Measurements from ENCODE around the gene GCH1.

GCH1 gene

GRCh38 chr14:54944737-54945391 lies 42.2 kb upstream of the GCH1 start:
- peaks cover 68% of the 10 kb centered on the region for H3K36me3 ChIP-seq (ENCODE audit: insufficient read depth, low read length)
- H3K27me3 ChIP-seq (ENCODE audit: insufficient read depth, low read length): no peaks in the 10 kb centered on the region

GRCh38 chr14:54942913-54943312 lies 40.3 kb upstream of the GCH1 start:
- Histone ChIP-seq H3K27me3 (ENCODE audit: insufficient read depth, low read length) (no peaks in the 10 kb centered on the region), H4K20me1 (ENCODE audit: insufficient read depth, low read length) (no peaks in the 10 kb centered on the region), H3K4me1 (ENCODE audit: insufficient read depth, low read length, severe bottlenecking) (no peaks in the 10 kb centered on the region), H3K9ac (ENCODE audit: low read length) (no peak overlapping the region), H3K9me2 (ENCODE audit: low read depth, low read length) (no peaks in the 10 kb centered on the region), H3K27ac (ENCODE audit: low read depth, low read length, poor library complexity, severe bottlenecking) (no peak overlapping the region), H3K4me3 (ENCODE audit: low read depth, low read length, poor library complexity, severe bottlenecking) (no peak overlapping the region), H3K9me3 (ENCODE audit: low read length) (no peaks in the 10 kb centered on the region), H3K4me2 (ENCODE audit: low read length) (no peak overlapping the region), H3K36me3 (ENCODE audit: insufficient read depth, low read length) (peaks cover 63% of the 10 kb centered on the region), H3F3A (ENCODE audit: insufficient read depth, low read length) (no peaks in the 10 kb centered on the region), H3K79me2 (ENCODE audit: insufficient read depth, low read length) (no peaks in the 10 kb centered on the region), H2AFZ (ENCODE audit: low read length) (no peak overlapping the region)
- no peak for TF ChIP-seq EZH2 (IDR thresholded peaks at IDR 0.05; ENCODE audit: borderline replicate concordance, low read length)

More at GRCh38 chr14:54944737-54945391, 42.2 kb upstream of the GCH1 start:
- Histone ChIP-seq H3F3A (ENCODE audit: insufficient read depth, low read length) (no peaks in the 10 kb centered on the region), H2AFZ (ENCODE audit: low read length) (no peak overlapping the region), H3K79me2 (ENCODE audit: insufficient read depth, low read length) (no peaks in the 10 kb centered on the region), H3K27ac (ENCODE audit: low read depth, low read length, poor library complexity, severe bottlenecking) (no peak overlapping the region), H4K20me1 (ENCODE audit: insufficient read depth, low read length) (no peaks in the 10 kb centered on the region), H3K4me2 (ENCODE audit: low read length) (no peak overlapping the region), H3K9me2 (ENCODE audit: low read depth, low read length) (no peaks in the 10 kb centered on the region), H3K4me3 (ENCODE audit: low read depth, low read length, poor library complexity, severe bottlenecking) (no peak overlapping the region), H3K9me3 (ENCODE audit: low read length) (no peaks in the 10 kb centered on the region), H3K4me1 (ENCODE audit: insufficient read depth, low read length, severe bottlenecking) (no peaks in the 10 kb centered on the region), H3K9ac (ENCODE audit: low read length) (no peak overlapping the region)
- TF ChIP-seq, protein P1, sequence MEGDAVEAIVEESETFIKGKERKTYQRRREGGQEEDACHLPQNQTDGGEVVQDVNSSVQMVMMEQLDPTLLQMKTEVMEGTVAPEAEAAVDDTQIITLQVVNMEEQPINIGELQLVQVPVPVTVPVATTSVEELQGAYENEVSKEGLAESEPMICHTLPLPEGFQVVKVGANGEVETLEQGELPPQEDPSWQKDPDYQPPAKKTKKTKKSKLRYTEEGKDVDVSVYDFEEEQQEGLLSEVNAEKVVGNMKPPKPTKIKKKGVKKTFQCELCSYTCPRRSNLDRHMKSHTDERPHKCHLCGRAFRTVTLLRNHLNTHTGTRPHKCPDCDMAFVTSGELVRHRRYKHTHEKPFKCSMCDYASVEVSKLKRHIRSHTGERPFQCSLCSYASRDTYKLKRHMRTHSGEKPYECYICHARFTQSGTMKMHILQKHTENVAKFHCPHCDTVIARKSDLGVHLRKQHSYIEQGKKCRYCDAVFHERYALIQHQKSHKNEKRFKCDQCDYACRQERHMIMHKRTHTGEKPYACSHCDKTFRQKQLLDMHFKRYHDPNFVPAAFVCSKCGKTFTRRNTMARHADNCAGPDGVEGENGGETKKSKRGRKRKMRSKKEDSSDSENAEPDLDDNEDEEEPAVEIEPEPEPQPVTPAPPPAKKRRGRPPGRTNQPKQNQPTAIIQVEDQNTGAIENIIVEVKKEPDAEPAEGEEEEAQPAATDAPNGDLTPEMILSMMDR (IDR thresholded peaks at IDR 0.05; ENCODE audit: low read length): no peak
- no peak for TF ChIP-seq EZH2 (IDR thresholded peaks at IDR 0.05; ENCODE audit: borderline replicate concordance, low read length)

DNA sequence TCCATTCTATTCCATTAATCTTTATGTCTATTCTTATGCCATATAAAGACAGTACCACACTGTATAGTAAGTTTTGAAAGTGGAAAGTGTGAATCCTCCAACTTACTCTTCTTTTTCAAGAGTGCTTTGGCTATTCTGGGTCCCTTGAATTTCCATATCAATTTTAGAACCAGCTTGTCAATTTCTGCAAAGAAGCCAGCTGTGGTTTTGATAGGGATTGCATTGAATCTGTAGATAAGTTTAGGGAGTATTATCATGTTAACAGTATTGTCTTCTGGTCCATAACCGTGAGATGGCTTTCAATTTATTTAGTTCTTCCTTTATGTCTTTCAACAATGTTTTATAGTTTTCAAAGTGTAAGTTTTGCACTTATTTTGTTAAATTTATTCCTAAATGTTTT lies 34.2 kb upstream of the GCH1 start:
- no peaks in the 10 kb centered on the region for H3K9me2 ChIP-seq (ENCODE audit: low read depth, low read length)
- no peak for TF ChIP-seq EZH2 (IDR thresholded peaks at IDR 0.05; ENCODE audit: borderline replicate concordance, low read length)
- TF ChIP-seq, protein P1 (IDR thresholded peaks at IDR 0.05; ENCODE audit: low read length): no peak
- no peaks in the 10 kb centered on the region for H3K4me1 ChIP-seq (ENCODE audit: insufficient read depth, low read length, severe bottlenecking)

DNA sequence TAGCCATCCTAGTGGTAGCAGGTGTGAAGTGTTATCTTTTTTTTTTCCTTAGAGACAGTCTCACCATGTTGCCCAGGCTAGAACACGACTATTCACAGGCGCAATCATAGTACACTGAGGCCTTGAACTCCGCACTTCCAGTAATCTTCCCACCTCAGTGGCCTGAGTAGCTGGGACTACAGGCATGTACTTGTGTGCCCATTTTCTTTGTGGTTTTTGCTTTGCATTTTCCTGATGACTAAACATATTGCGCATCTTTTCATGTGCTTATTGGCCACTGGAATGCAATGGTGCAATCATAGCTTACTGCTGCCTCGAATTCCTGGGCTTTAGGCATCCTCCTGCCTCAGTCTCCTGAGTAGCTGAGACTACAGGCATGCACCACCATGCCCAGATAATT lies 33.3 kb upstream of the GCH1 start:
- Histone ChIP-seq H3K27ac (ENCODE audit: low read depth, low read length, poor library complexity, severe bottlenecking) (no peak overlapping the region), H3F3A (ENCODE audit: insufficient read depth, low read length) (no peaks in the 10 kb centered on the region), H3K27me3 (ENCODE audit: insufficient read depth, low read length) (no peaks in the 10 kb centered on the region), H3K4me3 (ENCODE audit: low read depth, low read length, poor library complexity, severe bottlenecking) (no peak overlapping the region), H2AFZ (ENCODE audit: low read length) (no peak overlapping the region), H3K4me1 (ENCODE audit: insufficient read depth, low read length, severe bottlenecking) (no peaks in the 10 kb centered on the region), H3K9me2 (ENCODE audit: low read depth, low read length) (no peaks in the 10 kb centered on the region), H3K36me3 (ENCODE audit: insufficient read depth, low read length) (peaks cover 24% of the 10 kb centered on the region), H3K9me3 (ENCODE audit: low read length) (no peaks in the 10 kb centered on the region), H3K9ac (ENCODE audit: low read length) (no peak overlapping the region), H3K79me2 (ENCODE audit: insufficient read depth, low read length) (no peaks in the 10 kb centered on the region), H3K4me2 (ENCODE audit: low read length) (no peak overlapping the region), H4K20me1 (ENCODE audit: insufficient read depth, low read length) (no peaks in the 10 kb centered on the region)
- TF ChIP-seq EZH2 (IDR thresholded peaks at IDR 0.05; ENCODE audit: borderline replicate concordance, low read length): no peak
- TF ChIP-seq, protein P1 (IDR thresholded peaks at IDR 0.05; ENCODE audit: low read length): no peak

More for the DNA sequence above, 34.2 kb upstream of the GCH1 start:
- H3K27ac ChIP-seq (ENCODE audit: low read depth, low read length, poor library complexity, severe bottlenecking): no peak overlapping the region
- H3K4me3 ChIP-seq (ENCODE audit: low read depth, low read length, poor library complexity, severe bottlenecking): no peak overlapping the region
- no peaks in the 10 kb centered on the region for H4K20me1 ChIP-seq (ENCODE audit: insufficient read depth, low read length)
- no peak overlapping the region for H3K9ac ChIP-seq (ENCODE audit: low read length)
- H3K9me3 ChIP-seq (ENCODE audit: low read length): no peaks in the 10 kb centered on the region
- no peaks in the 10 kb centered on the region for H3F3A ChIP-seq (ENCODE audit: insufficient read depth, low read length)
- H3K4me2 ChIP-seq (ENCODE audit: low read length): no peak overlapping the region
- no peak overlapping the region for H2AFZ ChIP-seq (ENCODE audit: low read length)
- no peaks in the 10 kb centered on the region for H3K27me3 ChIP-seq (ENCODE audit: insufficient read depth, low read length)
- H3K79me2 ChIP-seq (ENCODE audit: insufficient read depth, low read length): no peaks in the 10 kb centered on the region
- H3K36me3 ChIP-seq (ENCODE audit: insufficient read depth, low read length): peaks cover 30% of the 10 kb centered on the region
